GM12865 (cell line): ENCODE results near the gene COMMD3.

Experiments used
- DNase-seq: peaks from one replicate; pipeline ENCODE4 v3.0.0; 2010; ENCODE audit warnings: low read depth
- H3K4me3 ChIP-seq: 2 replicates; pipeline ENCODE4 v1.5.1; 2011; ENCODE audit warnings: mild to moderate bottlenecking, low read depth, low read length, control low read depth
- TF ChIP-seq, protein P1 (sequence below): IDR thresholded peaks from 2 replicates; pipeline ENCODE4 v1.5.1; 2011; ENCODE audit warnings: low read length, control low read depth, low read depth, inconsistent platforms; ENCODE audit not compliant: insufficient read depth; ENCODE audit errors: missing control alignments

COMMD3 gene

DNA sequence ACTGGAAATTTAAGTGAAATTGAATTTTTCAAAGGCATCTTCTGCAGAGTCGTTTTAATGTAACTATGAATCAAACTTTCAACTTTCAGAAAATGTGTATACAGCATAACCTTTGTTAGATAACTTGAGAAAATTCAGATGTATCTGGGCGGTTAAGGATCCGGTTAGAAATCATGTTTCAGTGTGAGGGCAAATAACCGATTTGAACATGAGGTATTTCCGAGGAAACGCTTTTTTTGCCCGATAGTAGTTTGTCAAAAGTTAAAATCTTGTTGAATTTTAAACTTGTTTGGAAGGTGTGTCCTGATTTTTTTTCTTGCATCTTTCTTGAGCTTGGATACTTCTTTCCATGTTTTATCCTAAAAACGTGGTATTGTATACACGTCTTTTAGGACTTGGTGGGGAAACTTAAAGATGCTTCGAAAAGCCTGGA, 3.4 kb downstream of the COMMD3 start:
- TF ChIP-seq, protein P1, sequence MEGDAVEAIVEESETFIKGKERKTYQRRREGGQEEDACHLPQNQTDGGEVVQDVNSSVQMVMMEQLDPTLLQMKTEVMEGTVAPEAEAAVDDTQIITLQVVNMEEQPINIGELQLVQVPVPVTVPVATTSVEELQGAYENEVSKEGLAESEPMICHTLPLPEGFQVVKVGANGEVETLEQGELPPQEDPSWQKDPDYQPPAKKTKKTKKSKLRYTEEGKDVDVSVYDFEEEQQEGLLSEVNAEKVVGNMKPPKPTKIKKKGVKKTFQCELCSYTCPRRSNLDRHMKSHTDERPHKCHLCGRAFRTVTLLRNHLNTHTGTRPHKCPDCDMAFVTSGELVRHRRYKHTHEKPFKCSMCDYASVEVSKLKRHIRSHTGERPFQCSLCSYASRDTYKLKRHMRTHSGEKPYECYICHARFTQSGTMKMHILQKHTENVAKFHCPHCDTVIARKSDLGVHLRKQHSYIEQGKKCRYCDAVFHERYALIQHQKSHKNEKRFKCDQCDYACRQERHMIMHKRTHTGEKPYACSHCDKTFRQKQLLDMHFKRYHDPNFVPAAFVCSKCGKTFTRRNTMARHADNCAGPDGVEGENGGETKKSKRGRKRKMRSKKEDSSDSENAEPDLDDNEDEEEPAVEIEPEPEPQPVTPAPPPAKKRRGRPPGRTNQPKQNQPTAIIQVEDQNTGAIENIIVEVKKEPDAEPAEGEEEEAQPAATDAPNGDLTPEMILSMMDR, result no peak
- peak overlapping the region; percentile 59 for H3K4me3 ChIP-seq
- DNase-seq, result no peak

DNA sequence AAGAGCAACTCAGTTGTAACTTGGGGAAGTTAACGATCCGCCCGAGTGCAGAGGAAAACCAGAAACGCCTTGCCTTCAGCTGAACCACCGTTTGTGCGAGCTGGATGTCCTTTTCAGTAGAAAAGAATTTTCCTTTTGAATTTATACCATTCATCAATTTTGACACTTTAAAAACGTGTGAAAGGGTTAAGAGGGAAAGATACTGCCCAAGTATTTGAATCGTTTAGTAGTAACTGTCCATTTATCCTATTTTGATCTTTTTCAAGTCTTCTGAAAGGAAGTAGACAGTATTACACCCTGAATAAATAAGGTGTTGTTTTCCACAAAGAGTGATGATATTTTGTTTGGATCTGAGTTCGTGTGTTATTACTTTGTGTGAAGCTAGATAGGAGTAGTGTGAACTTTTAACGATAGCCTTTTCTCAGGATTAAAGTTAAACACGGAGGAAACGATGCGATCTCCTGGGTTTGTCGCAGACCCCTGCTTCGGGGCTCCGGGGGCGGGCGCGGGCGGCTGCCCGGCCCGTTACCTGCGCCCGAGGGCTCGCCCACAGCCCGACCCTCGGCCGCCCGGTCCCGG, 3.9 kb downstream of the COMMD3 start:
- H3K4me3 ChIP-seq, result peak overlapping the region; percentile 59
- TF ChIP-seq, protein P1, result no peak
- DNase-seq, result no peak

DNA sequence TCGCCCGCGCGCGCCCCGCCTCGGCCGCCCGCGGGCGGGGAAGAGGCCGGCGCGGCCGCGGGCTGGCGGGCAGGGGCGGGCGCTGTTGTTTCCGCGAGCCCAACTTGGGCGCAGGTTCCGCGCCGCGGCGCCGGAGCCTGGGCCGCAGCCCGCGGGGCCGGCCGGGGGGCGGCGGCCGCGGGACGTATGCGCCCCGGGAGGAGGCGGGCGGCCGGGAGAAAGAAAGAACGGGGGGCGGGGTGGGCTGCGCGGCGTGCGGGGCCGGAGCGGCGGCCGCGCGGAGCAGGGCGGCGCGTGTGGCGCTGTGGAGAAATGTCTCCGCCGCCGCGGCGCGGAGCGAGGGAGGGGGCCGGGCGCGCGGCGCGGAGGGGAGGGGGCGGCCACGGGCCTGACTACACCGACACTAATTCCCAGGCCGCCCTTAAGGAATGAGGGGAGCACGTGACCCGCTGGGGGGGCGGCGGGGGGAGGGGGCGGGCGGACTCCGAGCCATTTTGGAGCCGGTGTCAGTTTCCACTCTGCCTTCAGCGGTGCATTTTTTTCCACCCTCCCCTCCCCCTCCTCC, 4.5 kb downstream of the COMMD3 start, which contains the start of gene BMI1:
BMI1 (plus strand) TSS at position 509 of the 565 bp plus-strand sequence. CDS start 5,351 bp downstream, outside the sequence.
- peak within 1 kb of the TSS; percentile 84 for H3K4me3 ChIP-seq
- TF ChIP-seq, protein P1, result no peak
- peak; percentile 82 for DNase-seq

DNA sequence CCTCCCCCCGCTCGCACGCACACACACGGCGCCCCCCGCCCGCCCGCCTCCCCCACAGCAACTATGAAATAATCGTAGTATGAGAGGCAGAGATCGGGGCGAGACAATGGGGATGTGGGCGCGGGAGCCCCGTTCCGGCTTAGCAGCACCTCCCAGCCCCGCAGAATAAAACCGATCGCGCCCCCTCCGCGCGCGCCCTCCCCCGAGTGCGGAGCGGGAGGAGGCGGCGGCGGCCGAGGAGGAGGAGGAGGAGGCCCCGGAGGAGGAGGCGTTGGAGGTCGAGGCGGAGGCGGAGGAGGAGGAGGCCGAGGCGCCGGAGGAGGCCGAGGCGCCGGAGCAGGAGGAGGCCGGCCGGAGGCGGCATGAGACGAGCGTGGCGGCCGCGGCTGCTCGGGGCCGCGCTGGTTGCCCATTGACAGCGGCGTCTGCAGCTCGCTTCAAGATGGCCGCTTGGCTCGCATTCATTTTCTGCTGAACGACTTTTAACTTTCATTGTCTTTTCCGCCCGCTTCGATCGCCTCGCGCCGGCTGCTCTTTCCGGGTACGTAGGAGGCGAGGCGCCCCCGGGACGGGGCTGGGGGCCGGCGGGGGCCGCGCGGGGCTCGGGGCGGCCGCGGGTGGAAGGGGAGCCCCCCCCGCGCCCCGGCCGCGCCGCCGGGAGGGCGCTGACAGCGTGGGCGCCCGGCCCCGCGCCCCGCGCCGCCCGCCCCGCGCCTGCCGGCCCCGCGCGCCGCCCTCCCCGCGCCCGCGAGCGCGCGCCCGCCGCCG, 5.2 kb downstream of the COMMD3 start:
- TF ChIP-seq, protein P1, result no peak
- peak overlapping the region; percentile 84 for H3K4me3 ChIP-seq
- DNase-seq, result peak; percentile 82

DNA sequence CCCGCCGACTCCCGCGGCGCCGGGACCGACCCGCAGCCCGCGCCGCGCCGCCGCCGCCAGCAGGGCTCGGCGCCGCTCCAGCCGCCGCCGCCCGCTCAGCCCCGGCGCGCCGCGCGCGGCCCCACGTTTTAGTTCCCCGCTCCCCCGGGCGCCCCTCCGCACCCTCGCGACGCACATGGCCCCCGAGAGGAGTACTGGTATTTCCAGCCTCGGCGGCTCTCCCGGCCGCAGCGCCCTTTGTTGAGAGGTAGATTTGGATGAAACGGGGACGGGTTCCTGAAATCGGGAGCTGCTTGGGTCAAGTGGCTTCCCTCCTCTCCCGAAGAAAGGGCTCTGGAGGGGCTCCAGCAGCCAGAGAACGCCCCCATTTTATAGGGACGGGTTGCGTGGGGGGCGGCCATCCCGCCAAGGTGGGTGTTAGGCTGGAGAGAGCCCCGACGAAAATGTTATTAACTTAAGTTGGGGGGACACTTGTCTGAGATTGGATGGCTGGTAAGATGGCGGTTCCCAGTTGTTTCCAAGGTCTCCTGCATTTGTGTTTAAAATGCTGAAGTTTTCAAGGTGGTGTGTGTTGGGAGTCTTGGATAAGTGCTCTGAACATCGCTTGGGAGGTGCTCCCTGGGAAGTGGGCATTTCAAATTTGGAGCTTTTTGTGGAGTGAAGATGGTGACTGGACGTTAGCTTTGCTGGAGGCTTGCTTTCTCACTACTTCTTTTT, 5.9 kb downstream of the COMMD3 start:
- peak overlapping the region; percentile 79 for H3K4me3 ChIP-seq
- TF ChIP-seq, protein P1, result no peak
- DNase-seq, result peak; percentile 29

DNA sequence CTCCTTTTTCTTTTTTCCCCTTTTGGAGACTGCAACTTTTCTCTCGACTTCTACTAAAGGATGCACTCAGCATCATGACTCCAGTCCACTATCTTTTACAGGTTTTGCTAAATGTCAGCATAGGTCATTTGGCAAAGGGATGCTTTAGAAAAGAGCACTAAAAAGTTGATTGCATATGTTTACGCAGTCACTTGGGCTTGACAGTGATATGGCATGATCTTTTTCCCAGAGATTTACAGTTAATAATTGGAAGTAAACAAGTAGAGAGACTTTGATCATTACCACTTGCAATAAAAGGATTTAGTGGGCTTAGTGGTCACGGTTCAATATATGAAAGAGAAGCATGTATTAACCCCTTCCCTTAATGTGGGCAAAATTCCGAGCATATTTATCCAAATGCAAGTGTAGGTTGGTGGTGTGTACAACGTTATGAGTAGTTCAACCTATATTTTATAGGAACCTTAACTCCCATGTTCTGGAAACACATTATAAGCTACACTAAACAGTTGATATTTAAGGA, 6.5 kb downstream of the COMMD3 start:
- TF ChIP-seq, protein P1, result no peak
- DNase-seq, result no peak
- H3K4me3 ChIP-seq, result peak overlapping the region; percentile 79
